GM18861 (cell line): ENCODE measurements around the gene CLCNKB.
"Not testable (repeated sequence)": the region's sequence is repeated elsewhere in the genome, so short reads cannot be mapped to it uniquely, and the experiment has no call there.

Source experiments
- ATAC-seq: cut with Tn5 transposase; IDR thresholded peaks from one replicate; pipeline ENCODE4 v1.9.1; 2021; ENCODE audit not compliant: unreplicated experiment

Gene CLCNKB

DNA sequence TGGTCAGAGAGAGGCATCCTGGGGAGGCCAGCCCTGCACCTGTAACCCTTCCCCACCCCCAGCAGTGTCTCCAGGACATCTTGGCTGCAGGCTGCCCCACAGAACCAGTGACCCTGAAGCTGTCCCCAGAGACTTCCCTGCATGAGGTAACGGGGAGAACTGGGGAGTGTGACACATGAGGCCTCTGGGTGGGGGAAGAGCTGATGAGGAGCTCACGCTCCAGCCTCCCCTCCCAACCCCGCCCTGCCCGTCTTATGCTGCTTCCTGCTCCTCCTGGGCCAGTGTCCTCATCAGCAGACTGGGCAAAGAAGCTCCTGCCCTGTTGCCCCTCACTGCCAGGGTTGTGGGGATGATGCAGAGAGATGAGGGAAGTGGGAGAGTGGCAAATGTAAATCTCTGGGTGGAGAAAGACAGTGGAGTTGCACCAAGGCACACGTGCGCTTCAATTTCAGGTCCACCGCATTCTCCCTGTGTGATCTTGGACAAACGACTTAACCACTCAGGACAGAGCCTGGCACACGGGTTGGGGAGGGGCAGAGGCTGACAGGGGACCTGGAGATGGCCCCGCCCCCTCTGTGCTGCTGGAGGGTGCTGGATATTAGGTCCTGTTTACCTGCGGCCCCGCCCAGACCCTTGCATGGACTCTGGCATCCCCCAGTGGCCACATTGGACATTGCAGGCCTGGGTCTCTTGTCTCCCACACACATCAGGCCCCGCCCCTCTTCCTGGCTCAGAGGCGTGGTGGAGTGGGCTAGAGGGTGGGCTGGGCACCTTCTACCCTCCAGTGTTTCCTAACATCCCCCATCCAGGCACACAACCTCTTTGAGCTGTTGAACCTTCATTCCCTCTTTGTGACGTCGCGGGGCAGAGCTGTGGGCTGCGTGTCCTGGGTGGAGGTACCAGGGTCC is 12.3 kb downstream of the CLCNKB start:
- no peak for ATAC-seq

- not testable (repeated sequence) for ATAC-seq
Observed at GRCh38 chr1:16056521-16056912, 12.9 kb downstream of the CLCNKB start.

DNA sequence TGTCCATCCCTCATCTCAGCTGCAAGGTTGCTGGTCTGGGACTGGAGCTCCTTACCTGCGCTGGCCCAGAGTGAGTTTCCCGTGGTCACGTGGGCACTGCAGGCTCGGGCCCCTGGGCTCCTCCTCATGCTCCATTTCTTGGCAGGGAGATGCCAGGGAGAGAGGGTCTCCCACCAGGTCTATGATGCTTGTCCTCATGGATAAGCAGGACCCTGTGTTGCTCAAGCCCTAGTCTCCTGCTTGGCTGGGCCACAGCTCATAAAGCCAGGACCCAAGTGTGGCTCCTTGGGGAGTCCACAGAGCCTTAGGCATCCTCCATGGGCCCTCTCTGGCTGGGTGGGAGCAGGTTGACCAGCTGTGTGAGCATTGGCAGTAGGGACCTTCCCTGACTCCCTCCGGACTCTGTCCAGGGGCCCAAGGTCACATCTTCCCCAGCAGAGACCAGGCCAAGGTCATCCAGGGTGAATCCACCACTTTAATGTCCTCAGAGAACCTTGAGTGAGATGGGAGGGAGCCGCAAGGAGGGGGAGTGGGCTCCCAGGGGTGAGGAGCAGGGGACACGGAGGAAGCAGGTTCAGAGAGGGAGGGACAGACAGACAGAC is 13.8 kb downstream of the CLCNKB start:
- ATAC-seq = not testable (repeated sequence)

DNA sequence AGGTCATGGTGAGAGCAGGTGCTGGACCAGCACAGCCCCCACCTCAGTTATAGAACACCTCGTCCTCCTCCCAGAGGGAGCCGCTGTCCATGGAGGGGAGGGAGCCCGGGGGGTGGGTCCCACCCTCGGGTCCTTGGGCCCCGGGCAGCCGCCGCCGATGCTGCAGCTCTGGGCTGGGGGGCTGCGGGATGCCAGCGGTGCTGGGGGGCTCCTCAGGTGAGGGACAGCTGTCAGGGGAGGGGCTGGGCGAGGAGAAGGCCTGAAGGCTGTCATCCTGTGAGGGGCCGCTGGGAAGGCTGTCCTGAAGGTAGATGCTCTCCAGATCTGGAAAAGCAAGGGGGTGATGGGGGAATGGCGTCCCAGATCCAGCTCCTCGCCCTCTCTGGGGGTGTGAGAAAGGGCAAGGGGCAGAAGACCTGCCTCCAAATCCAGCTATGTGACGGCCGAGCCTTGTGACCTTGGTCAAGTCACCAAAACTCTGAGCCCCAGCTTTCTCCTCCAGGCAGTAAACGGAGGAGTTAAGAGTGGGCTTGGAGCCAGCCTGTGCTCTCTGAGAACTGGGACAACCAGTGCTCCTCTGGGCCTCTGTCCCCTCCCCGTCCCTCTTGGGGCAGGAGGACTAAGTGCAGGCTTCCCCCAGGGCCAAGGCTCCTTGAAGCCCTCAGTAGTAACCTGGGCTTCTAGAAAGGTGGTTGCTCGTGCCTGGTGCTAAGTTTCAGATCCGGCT is 15.0 kb downstream of the CLCNKB start:
- not testable (repeated sequence) for ATAC-seq

DNA sequence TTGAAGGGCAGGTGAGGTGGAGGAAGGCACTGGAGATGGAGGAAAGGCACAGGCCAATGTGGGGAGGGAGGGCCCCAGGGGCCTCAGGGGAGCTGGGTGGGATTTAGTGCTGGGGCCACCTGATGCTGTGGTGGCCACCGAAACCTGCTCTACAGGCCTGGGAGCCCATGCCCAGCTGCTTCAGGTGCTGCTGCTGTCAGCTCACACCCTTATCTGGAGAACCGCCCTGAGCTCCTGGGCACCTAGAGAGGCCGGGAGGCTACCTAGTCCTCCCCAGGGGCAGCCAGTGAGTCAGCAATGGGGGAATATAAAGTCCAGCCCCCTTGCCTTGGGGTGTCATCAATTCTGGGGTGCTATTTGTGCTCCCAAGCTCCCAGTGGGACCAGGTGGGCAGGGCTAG is 17.7 kb downstream of the CLCNKB start:
- no peak for ATAC-seq

DNA sequence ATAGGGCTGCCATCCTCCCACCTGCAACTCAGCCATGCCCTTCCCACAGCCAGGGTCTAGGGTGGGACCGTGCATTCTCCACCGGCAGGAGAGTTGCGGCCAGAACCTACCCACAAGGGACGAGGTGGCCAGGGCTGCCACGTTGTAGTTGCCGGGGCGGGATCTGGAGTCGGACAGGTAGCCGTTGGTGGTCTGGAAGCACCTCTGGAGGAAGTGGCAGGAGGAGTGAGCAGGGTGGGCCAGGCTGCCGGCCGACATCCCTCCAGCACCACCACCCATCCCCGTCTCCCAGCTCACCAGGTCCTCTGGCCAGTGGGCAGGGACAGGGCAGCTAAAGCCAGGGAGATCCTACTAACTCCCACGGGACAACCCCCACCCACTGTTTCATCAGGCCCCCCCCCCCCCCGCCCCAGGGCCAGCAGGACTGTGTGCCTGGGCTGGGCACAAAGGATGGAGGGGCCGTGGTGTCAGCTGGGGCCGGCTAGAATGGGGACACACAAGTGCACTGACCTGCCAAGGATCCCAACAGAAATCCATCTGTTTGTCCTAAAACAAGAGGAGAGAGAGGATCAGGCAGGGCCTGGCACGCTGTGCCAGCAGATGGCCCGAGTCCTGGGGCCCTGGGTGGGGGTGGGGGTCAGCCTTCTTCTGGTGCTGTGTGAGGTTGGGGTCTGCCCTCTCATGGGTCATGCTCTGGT is 18.6 kb downstream of the CLCNKB start:
- not testable (repeated sequence) for ATAC-seq

DNA sequence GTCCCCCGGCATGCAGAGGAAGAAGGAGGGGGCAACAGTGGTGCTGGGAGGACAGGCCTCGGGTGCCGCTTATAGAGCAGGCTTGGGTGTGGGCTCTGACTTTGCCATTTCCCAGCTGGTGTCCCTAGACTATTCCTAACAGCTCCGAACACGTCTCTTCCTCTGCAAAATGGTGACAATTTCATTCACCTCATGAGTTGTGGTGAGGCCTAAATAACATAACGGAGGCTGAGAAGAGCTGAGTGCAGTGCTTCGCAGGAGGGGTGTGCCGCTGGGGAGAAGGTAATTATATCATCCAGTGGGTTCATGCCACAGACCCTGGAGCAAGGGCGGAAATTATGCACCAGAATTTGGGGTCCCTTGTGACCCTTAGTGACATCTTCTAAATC is 19.1 kb downstream of the CLCNKB start:
- not testable (repeated sequence) for ATAC-seq

GRCh38 chr1:16063226-16063829 is 19.7 kb downstream of the CLCNKB start:
- ATAC-seq = no peak

DNA sequence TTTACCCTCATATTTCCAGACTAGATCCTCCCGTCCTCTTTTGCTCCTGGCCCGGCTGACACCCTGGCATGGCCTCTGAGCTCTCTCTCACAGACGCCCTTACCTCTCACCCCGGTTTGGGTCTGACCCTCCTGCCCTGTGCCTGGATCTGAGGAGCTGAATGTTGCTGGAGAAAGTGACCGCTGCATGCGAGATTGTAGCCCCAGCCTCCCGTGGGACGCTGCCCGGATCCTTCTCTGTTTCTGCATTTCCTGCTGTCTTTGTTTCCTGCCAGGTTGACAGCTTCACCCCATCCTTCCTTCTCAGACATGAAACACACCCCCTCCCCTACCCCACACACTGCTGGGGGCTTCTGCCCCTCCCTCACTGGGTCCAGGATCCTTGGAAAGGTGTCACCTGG is 20.3 kb downstream of the CLCNKB start:
- ATAC-seq = no peak

- ATAC-seq = no peak
Observed at GRCh38 chr1:16064536-16065268, 21.1 kb downstream of the CLCNKB start.

GRCh38 chr1:16065269-16065576 is 21.6 kb downstream of the CLCNKB start:
- no peak for ATAC-seq

DNA sequence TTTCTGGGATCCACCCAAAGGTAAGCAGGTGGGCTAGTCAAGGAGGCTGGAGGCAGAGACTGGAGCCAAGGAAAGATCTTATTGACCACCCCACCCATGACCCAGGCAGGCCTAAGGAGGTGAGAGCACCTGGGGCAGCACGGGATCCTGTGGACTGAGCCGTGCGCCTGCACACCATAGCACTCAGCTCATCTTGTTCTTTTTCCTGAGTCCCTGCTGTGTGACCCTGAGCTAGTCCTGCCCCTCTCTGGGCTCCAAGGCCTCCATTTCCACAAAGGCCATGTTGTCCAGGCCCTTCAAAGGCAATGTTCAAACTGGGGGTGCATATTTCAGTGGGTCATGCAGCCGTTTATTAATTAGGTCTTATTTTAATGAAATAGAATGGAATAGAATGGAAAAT is 22.7 kb downstream of the CLCNKB start:
- no peak for ATAC-seq

GRCh38 chr1:16067127-16067768 is 23.7 kb downstream of the CLCNKB start:
- no peak for ATAC-seq

GRCh38 chr1:16067933-16068332 is 24.4 kb downstream of the CLCNKB start:
- no peak for ATAC-seq

DNA sequence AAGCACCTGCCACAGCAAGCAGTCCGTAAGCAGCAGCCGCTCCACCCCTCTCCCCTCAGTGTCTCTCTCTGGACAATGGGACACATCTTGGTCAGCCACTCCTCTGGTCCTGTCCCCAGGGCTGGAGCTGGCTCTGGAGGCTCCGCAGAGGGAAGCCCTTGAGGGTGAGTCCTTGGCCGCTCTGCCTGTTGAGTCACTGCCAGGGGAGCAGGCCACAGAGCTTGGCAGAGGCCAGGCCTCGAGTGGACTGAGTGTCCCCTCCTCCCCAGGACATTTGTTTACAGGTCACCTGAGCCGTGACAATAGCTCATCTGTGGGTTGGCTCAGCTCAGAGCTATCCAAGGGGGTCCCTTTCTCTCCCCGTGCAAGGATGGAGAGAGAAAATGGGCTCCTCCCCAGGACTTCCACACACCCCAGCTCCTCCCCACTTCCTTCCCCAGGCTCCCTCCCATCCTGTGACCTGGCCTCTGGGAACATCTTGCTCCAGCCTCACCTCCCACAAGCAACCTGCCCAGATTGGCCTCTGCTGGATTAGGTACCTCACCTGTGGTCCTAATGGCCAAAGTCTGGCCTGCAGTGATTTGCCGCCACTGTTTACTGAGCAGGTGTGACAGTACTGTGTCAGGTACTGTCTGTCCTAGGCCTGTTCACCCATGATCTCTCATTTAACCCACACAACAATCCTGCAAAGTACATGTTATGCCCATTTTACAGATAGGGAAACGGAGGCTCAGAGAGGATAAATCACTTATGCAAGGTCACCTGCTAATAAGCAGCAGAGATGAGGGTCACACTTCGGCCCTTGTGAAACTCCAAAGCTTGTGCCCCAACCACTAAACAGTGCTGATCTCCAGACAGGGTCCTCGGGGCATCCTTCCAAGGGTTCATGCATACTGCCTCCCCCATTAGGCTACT is 25.0 kb downstream of the CLCNKB start:
- no peak for ATAC-seq

- no peak for ATAC-seq
Observed at GRCh38 chr1:16070640-16071355, 27.2 kb downstream of the CLCNKB start.

DNA sequence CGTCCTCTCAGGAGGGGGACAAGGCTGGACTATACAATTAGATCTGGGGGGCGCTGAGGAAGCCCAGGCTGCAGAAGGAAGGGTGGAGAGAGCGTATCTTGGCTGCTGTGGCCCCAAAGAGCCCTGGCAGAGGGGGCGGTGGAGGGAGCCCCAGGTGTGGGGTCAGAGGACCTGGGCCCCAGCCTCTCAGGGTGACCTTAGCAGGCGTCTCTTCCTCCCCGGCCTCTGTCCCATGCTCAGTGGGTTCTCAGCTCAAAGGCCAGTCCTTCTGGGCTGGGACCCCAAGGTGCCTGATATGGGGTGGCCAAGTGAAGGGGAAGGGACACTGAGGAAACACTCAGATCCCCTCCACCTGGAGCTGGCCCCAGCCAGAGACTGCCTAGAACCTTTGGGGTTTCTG is 28.0 kb downstream of the CLCNKB start:
- no peak for ATAC-seq

GRCh38 chr1:16072095-16072494 is 28.5 kb downstream of the CLCNKB start:
- no peak for ATAC-seq
